T47D (cell line): Measurements from ENCODE around the gene RXRG.
"Not testable (repeated sequence)": the region's sequence is repeated elsewhere in the genome, so short reads cannot be mapped to it uniquely, and the experiment has no call there.

ENCODE experiments used
- DNase-seq, 2 experiments: peaks; one replicate each; pipeline versions ENCODE4 v3.0.0 to v3.0.0-alpha.2; 2011 to 2012; ENCODE audit warnings: low read depth in 1 of 2, low spot score in 1 of 2
- JUND ChIP-seq: IDR thresholded peaks from 2 replicates; pipeline ENCODE4 v1.6.1; 2012; ENCODE audit warnings: low read depth
- in situ Hi-C: cut with HindIII; loops from 2 replicates; pipeline ENCODE4 v1.10.0; 2016; ENCODE audit warnings: low sequenced_read_pairs, low pct_unique_long_range_greater_than_20kb

The RXRG gene

DNA sequence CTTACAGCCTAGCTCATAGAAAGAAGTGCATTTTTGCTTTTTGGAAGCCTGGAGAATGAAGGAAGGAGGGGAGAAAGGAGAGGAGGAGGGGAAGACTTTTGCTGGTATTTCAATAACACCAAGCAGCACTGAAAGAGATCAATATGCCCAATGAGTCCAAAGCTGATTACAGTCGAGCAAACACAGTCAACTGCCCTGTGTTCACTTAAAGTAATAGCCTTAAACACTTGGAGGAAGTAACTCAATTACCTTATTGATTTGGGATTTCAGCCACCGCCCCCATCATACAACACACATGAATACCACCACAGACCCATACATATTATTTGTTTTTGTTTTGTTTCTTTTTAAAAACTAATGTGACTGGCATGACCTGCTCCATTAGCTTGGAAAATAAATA is 23.3 kb upstream of the RXRG start:
- DNase-seq = no peak
- TF ChIP-seq JUND = no peak
- in situ Hi-C loops = no loop called here

DNA sequence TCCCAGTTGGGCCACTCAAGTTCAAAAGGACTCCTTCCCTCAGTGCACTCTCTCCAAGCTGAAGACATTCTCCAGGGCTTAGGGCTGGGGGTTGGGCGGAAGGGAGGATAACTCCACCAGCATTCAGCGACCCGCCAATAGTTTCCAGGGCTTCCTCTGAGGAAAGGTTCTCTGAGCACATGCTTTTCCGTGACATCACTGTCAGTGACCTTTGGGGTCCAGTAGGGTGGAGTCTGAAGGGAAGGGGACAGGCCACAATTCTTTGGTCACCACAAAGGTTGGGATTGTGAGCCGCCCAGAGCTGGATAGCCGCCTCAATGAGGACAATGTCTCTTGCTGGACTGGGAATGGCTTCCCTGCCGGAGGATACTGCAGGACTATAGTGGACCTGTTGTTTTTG is 22.8 kb upstream of the RXRG start:
- no peak for DNase-seq
- no peak for TF ChIP-seq JUND
- in situ Hi-C loops = no loop called here

DNA sequence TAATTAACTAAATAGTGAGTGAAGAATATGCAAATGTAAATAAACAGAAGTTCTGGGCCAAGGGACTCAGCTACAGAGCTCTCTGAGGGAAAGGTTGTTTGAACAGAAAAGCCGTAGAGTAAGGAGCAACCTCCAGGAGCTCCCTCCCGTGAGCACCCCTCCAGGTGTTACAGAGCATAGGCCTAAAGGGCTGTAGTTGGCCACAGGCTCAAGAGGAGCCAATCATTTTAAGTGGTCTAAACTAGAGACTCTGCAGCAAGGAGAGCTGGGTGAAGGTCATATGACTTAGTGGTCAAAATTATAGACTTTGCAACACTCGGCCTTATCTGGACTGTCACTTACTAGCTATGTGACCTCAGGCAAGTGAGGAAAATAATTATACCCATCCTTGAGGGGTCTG is 19.1 kb upstream of the RXRG start:
- no peak for TF ChIP-seq JUND
- in situ Hi-C loops = no loop called here
- DNase-seq = no peak

DNA sequence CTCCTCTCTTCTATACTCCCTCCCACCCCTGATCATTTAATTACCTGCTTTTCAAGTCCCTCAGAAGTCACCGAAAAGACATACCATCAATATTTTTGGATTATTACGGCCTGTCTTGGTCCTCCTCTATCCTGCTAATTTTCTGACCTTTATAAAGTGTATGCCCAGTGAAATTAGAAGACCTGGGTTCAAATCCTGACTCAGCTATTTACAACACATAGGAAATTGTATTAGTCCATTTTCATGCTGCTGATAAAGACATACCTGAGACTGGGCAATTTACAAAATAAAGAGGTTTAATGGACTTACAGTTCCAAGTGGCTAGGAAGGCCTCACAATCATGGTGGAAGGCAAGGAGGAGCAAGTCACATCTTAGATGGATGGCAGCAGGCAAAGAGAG is 14.8 kb upstream of the RXRG start:
- DNase-seq, in situ Hi-C loops: not testable (repeated sequence)

DNA sequence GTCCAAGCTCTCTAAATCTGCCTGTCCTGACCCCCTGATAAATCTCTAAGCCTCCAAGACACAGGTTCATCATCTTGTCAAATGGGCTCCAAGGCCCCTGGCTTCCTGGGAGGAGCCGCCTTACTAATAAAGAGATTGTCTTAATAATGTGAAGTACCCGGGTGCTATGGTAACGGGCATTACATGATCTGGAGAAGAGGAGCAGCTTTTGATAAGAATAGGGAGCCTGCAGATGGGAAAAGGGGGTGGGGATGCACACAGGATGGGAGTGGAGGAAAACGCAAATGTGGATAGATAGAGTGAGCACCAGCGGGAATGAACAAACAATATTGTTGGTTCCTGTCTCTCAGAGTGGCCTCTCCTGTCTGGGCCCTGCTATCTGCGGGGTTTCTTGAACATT is 11.9 kb upstream of the RXRG start:
- TF ChIP-seq JUND = no peak
- in situ Hi-C loops = no loop called here
- no peak for DNase-seq

DNA sequence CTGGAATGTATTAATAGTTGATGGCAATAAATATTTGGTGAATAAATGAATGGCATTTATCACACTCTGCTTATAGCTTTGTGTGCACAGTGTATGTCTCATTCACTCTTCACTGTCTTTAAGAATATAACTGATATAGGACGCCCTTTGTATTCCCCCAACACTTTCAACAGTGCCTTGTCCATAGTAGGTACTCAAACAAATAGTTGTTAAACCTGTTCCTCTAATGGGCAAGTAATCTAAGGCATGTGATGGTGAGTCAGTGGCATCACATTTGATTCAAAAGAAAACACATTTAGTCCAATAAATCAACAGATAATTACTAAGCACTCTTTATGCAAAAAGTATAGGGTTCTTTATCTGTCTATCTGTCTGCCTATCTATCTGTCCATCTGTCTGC is 11.2 kb upstream of the RXRG start:
- DNase-seq = peak in 1 of 2 experiments; percentile 57
- no peak for TF ChIP-seq JUND
- in situ Hi-C loops = no loop called here

DNA sequence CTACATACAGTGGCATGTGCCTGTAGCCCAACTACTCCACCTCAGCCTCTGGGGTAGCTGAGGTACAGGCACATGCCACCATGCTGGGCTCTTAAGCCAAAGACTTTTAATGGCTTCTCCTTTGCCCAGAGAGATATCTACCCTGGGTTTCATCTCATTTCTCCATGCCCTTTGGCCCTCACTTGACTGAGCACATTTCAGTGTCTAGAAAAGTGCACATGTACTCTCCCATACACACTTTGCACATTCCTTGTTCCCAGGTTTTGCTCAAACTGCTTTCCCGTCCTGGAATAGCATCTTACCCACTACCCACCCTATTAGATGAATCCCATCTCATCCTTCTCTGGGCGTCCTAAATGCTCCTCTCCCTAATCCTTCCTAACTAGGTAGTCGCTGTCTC is 10.2 kb upstream of the RXRG start:
- TF ChIP-seq JUND = no peak
- no peak for DNase-seq
- in situ Hi-C loops = no loop called here

DNA sequence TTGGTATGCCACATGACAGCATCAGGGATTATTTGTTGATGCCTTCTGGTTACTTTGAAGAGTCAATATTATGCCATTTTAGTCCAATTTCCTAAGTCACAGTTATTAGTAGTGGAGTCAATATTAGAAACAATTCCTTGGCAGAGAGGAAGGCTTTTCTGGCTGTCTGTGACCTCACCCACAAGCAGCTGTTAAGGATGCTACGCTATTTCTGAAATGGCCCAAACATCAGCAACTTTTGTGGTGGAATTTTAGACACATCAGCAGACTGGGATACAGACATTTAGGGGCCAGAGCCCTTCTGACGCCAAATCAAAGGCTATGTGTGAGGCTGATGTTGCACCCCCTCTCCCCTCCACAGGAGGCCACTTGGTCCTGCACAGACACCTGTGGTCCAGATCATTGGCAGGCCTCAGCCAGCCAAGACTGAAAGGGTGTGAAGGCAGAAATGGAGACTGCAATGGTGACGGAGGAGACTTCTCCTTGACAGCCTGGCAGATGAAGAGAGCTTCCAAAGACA is 9.2 kb upstream of the RXRG start:
- in situ Hi-C loops = no loop called here
- DNase-seq = no peak
- no peak for TF ChIP-seq JUND

DNA sequence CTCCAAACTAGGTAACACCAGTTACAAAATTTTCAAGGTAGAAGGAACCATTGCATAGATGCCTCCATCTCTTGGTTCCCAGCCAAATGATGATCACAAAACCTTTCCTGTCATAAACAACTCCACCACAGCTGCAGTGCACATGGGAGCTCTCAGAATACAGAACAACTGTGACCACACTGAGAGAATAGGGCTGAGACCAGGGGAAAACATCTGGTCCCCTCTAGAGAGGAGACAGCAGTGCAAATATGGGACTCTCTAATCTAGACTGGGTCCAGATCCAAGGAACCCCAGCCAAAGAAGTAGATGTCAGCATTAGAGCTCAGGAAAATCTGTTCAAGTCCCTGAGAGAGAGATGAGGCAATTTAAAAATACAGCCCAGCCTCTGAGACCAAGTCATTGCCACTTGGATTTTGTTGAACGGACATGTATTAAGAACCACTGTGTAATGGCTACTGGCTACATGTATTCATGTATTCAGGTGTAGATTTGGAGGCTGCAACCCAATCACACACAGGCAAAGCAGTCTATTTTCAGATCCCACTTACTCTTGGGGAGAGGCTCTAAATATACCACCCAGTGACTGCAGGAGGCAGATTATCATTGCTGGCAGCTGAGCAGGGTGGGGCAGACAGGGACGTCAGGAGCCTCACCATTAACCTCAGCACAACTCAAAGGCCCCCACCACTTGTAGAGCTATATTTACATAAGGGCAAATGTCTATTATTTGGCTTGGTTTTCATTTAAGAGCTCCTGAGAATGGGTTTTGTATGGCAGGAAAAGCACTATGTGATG is 7.6 kb upstream of the RXRG start:
- TF ChIP-seq JUND = no peak
- in situ Hi-C loops = no loop called here
- DNase-seq = no peak

DNA sequence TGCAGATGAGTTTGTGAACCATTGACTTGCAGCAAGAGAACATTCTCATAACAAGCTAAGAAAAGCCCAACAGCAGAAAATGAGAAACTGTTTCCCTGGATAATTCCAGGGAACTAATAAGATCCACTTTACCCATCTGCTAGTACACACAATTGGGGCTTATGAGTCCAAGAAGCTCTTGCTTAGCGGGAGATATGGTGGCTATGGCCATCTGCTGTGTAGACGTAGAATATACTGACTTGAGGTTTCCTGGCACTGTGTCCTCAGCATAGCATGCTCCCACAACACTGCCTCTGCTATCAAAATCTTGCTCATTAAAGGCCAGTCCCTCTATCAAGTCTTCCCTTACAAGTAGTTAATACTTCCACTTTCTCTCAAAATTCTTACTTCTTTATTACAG is 6.8 kb upstream of the RXRG start:
- DNase-seq = no peak
- no peak for TF ChIP-seq JUND
- in situ Hi-C loops = no loop called here

DNA sequence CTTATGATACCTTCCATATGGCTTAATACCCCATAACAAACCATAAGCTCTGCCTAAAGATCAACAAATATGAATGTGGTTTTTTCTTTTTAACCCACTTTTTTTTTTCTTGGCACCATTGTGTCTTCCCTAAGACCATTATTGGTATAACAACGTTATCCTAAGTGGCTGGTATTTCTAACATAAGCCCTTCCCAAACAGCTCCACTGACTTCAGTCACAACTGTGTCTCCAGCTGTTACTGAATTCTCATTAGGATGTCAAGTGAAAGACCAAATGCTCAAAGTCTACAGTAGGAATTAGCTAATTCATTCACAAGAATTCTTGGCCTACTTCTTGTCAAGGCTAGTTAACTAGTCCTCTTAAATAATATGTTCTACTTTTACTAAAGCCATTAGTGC is 4.2 kb upstream of the RXRG start:
- in situ Hi-C loops = no loop called here
- no peak for TF ChIP-seq JUND
- no peak for DNase-seq

DNA sequence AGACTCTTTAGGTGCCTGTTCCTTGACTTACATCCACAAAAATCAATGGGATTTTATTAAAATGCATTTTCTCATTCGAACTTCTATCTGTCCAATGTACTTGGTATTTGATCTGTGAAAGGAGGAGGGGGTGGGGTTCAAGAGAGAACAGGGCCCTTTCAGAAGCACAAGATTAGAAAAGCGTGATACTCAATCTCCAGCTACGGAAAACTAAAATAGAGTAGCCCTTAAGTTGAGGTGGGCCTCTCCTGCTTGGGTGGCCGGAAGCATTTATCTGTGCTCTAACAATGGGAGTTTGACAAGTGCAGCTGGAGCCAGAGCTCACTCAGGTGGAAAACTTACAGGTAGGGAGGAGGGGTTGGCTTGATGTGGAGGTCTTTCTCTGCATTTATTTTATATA is 462 bp upstream of the RXRG start:
- TF ChIP-seq JUND = no peak
- in situ Hi-C loops = no loop called here
- DNase-seq = no peak

DNA sequence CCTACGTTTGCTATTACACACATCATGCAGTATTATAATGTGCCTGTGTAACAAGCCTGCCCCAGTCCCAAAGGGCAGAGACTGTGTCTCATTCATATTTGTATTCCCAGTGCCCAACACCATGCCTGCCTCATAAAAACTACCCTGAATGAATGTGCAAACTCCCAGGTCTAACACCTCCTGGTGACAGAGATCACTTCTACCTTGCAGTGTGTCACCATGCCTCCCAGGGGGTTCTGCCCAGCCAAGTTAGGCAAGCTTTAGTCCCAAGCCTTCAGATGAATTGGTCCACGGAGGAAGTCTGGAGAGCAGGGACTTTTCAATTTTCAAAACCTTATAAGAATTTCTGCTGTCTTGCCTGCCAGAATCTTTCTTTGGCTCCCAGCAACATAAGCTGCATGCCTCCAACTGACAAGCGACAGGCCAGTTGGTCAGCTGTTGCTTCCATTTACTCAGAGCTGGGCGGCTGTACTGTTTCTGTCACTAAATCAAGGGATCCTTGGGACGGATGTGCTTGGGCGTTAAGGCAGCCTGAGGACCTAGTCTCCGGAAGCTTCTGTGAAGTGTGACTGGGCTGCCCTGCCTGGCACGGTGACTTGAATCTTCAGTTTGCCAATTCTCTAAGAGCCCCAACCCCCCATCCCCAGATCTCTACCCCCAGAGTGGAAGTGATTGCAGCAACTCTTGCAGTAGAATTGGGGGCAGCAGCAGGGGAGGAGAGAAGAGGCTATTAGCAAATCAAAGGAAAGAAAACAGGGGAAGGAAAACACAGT is 1.2 kb downstream of the RXRG start:
- TF ChIP-seq JUND = no peak
- no peak for DNase-seq
- in situ Hi-C loops = no loop called here
